A673 (cell line): ENCODE results near the gene SMYD3.

Experiments
- EZH2 ChIP-seq: fragments of 200-600 bp; sonication (generic); IDR thresholded peaks from 2 replicates; pipeline ENCODE4 v1.6.1; 2017; ENCODE audit warnings: borderline replicate concordance, low read depth, mild to moderate bottlenecking, mixed read lengths, antibody characterized with exemption, low read length; ENCODE audit not compliant: poor library complexity, severe bottlenecking
- TF ChIP-seq, protein P1 (sequence below): fragments of 300-800, 200-600 bp; sonication (generic); conservative IDR thresholded peaks from 2 replicates; pipeline ENCODE4 v1.5.1; 2017; ENCODE audit warnings: low read depth, mild to moderate bottlenecking, antibody characterized with exemption, low read length, moderate library complexity, mixed read lengths

- TF ChIP-seq, protein P1, sequence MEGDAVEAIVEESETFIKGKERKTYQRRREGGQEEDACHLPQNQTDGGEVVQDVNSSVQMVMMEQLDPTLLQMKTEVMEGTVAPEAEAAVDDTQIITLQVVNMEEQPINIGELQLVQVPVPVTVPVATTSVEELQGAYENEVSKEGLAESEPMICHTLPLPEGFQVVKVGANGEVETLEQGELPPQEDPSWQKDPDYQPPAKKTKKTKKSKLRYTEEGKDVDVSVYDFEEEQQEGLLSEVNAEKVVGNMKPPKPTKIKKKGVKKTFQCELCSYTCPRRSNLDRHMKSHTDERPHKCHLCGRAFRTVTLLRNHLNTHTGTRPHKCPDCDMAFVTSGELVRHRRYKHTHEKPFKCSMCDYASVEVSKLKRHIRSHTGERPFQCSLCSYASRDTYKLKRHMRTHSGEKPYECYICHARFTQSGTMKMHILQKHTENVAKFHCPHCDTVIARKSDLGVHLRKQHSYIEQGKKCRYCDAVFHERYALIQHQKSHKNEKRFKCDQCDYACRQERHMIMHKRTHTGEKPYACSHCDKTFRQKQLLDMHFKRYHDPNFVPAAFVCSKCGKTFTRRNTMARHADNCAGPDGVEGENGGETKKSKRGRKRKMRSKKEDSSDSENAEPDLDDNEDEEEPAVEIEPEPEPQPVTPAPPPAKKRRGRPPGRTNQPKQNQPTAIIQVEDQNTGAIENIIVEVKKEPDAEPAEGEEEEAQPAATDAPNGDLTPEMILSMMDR, result no peak
- no peak for TF ChIP-seq EZH2
Measured at GRCh38 chr1:246471688-246472087, 35.4 kb downstream of the SMYD3 start.
